ENCODE results near the gene RIN3. TPM values are rescaled to one million over a fixed set of nuclear protein-coding genes. Genes with fewer than 3 reads are reported as not detected.

RIN3 gene
- polyA plus RNA-seq, 3 donors: 42.8 to 144 (median 54.6) TPM

- Histone ChIP-seq H3K27ac (ENCODE audit: low read depth in 1 of 2, low read length in 2 of 2) (peak overlapping the region; percentile 90 to 98), H3K4me2 (replicated peaks; ENCODE audit: extremely low read depth, low read length, poor library complexity, severe bottlenecking) (peak overlapping the region; percentile 89), H3K4me3 (replicated peaks in 1 of 3; ENCODE audit: low read depth in 2 of 3, low read length in 3 of 3) (peak overlapping the region in 1 of 3 experiments; percentile 27), H4K20me1 (ENCODE audit: insufficient read depth, low read length) (peaks cover 73% of the 10 kb centered on the region), H2AFZ (ENCODE audit: insufficient read depth, low read depth, low read length, poor library complexity, severe bottlenecking) (no peak overlapping the region), H3K27me3 (ENCODE audit: control insufficient read depth in 2 of 2, insufficient read depth in 2 of 2, low read length in 2 of 2) (no peaks in the 10 kb centered on the region), H3K4me1 (ENCODE audit: control insufficient read depth in 1 of 2, insufficient read depth in 2 of 2, low read length in 2 of 2) (peaks cover 91 to 100% of the 10 kb centered on the region in 2 donors), H3K79me2 (ENCODE audit: insufficient read depth, low read length) (peaks cover 97% of the 10 kb centered on the region), H3K9me3 (replicated peaks in 1 of 2; ENCODE audit: control insufficient read depth in 1 of 2, insufficient read depth in 1 of 2, low read length in 2 of 2) (no peaks in the 10 kb centered on the region), H3K36me3 (replicated peaks in 1 of 2; ENCODE audit: control insufficient read depth in 1 of 2, insufficient read depth in 2 of 2, low read length in 2 of 2) (peaks cover 78 to 86% of the 10 kb centered on the region in 2 donors), H3K9ac (ENCODE audit: insufficient read depth, low read length, poor library complexity, severe bottlenecking) (peak overlapping the region; percentile 64)
- 93% methylated on average over 2 of the region's 3 CpGs for WGBS (ENCODE audit: insufficient coverage)
- H3K27me3 Mint-ChIP-seq (ENCODE audit: low read depth in 3 of 3): peaks cover 0 to 2% (median 0%) of the 10 kb centered on the region in 3 donors
- H3K4me3 Mint-ChIP-seq: no peak overlapping the region
- intact Hi-C loops (cut with micrococcal nuclease): loop anchor here in 1 of 2 donors (1.0 to 2.0 kb wide), 2 partner anchors 9 to 14 kb away; no protein-coding TSS in a partner anchor
- H3K27ac Mint-ChIP-seq: peak overlapping the region; percentile 100
- TF ChIP-seq CTCF (IDR thresholded peaks at IDR 0.05): no peak
- H3K9me3 Mint-ChIP-seq: peaks cover 0 to 5% (median 0%) of the 10 kb centered on the region in 7 donors
- peaks cover 89 to 96% of the 10 kb centered on the region in 2 donors for H3K36me3 Mint-ChIP-seq
- no peak for DNase-seq
- peaks cover 89% of the 10 kb centered on the region for H3K4me1 Mint-ChIP-seq
These were observed 147.0 kb downstream of the RIN3 start for GRCh38 chr14:92660571-92660970.

- H3K27me3 Mint-ChIP-seq (ENCODE audit: low read depth in 3 of 3): peaks cover 0 to under 1% (median 0%) of the 10 kb centered on the region in 3 donors
- peaks cover 92 to 96% of the 10 kb centered on the region in 2 donors for H3K36me3 Mint-ChIP-seq
- H3K9me3 Mint-ChIP-seq: peaks cover 0 to 4% (median 0%) of the 10 kb centered on the region in 7 donors
These were observed 149.5 kb downstream of the RIN3 start for GRCh38 chr14:92663049-92663448.

More at GRCh38 chr14:92663049-92663448, 149.5 kb downstream of the RIN3 start:
- H3K4me1 Mint-ChIP-seq: peaks cover 84% of the 10 kb centered on the region
- H3K4me3 Mint-ChIP-seq: no peak overlapping the region
- Histone ChIP-seq H3K36me3 (replicated peaks in 1 of 2; ENCODE audit: control insufficient read depth in 1 of 2, insufficient read depth in 2 of 2, low read length in 2 of 2) (peaks cover 84 to 89% of the 10 kb centered on the region in 2 donors), H3K4me3 (replicated peaks in 1 of 3; ENCODE audit: low read depth in 2 of 3, low read length in 3 of 3) (no peak overlapping the region), H3K27ac (ENCODE audit: low read depth in 1 of 2, low read length in 2 of 2) (peak overlapping the region; percentile 92 to 98), H3K9ac (ENCODE audit: insufficient read depth, low read length, poor library complexity, severe bottlenecking) (no peak overlapping the region), H3K9me3 (replicated peaks in 1 of 2; ENCODE audit: control insufficient read depth in 1 of 2, insufficient read depth in 1 of 2, low read length in 2 of 2) (no peaks in the 10 kb centered on the region), H3K4me1 (ENCODE audit: control insufficient read depth in 1 of 2, insufficient read depth in 2 of 2, low read length in 2 of 2) (peaks cover 85 to 96% of the 10 kb centered on the region in 2 donors), H3K4me2 (replicated peaks; ENCODE audit: extremely low read depth, low read length, poor library complexity, severe bottlenecking) (no peak overlapping the region), H3K79me2 (ENCODE audit: insufficient read depth, low read length) (peaks cover 97% of the 10 kb centered on the region), H3K27me3 (ENCODE audit: control insufficient read depth in 2 of 2, insufficient read depth in 2 of 2, low read length in 2 of 2) (no peaks in the 10 kb centered on the region), H4K20me1 (ENCODE audit: insufficient read depth, low read length) (peaks cover 78% of the 10 kb centered on the region), H2AFZ (ENCODE audit: insufficient read depth, low read depth, low read length, poor library complexity, severe bottlenecking) (no peak overlapping the region)
- TF ChIP-seq CTCF (IDR thresholded peaks at IDR 0.05): no peak
- intact Hi-C loops (cut with micrococcal nuclease): no loop called here
- no peak for DNase-seq
- 91% methylated on average over 6 of the region's 7 CpGs for WGBS (ENCODE audit: insufficient coverage)
- peak overlapping the region; percentile 76 to 100 (median 88) for H3K27ac Mint-ChIP-seq
